GM19397 (cell line): ENCODE measurements around the gene RAB3B.
"Not testable (repeated sequence)": the region's sequence is repeated elsewhere in the genome, so short reads cannot be mapped to it uniquely, and the experiment has no call there.

Source experiments
- ATAC-seq: cut with Tn5 transposase; IDR thresholded peaks from one replicate; pipeline ENCODE4 v1.9.1; 2021; ENCODE audit warnings: mild to moderate bottlenecking, moderate library complexity; ENCODE audit not compliant: unreplicated experiment

The RAB3B gene

GRCh38 chr1:51875836-51876235 lies 114.7 kb downstream of the RAB3B start:
- no peak for ATAC-seq

GRCh38 chr1:51875291-51875772 lies 115.2 kb downstream of the RAB3B start:
- no peak for ATAC-seq

- ATAC-seq, result not testable (repeated sequence)
These were observed 117.2 kb downstream of the RAB3B start for GRCh38 chr1:51873270-51873669.

- no peak for ATAC-seq
These were observed 119.0 kb downstream of the RAB3B start for GRCh38 chr1:51871351-51871975.

- ATAC-seq, result no peak
These were observed 119.7 kb downstream of the RAB3B start for GRCh38 chr1:51870603-51871350.

GRCh38 chr1:51867479-51868232 lies 122.8 kb downstream of the RAB3B start:
- ATAC-seq, result no peak

- ATAC-seq, result no peak
These were observed 127.1 kb downstream of the RAB3B start for GRCh38 chr1:51863384-51863783.

GRCh38 chr1:51861669-51862068 lies 128.8 kb downstream of the RAB3B start:
- no peak for ATAC-seq

GRCh38 chr1:51859735-51860134 lies 130.8 kb downstream of the RAB3B start:
- ATAC-seq, result no peak

GRCh38 chr1:51859333-51859732 lies 131.2 kb downstream of the RAB3B start:
- no peak for ATAC-seq

GRCh38 chr1:51858892-51859291 lies 131.6 kb downstream of the RAB3B start:
- no peak for ATAC-seq
